Measurements from ENCODE around the gene FAM184B.
"Not testable (repeated sequence)": the region's sequence is repeated elsewhere in the genome, so short reads cannot be mapped to it uniquely, and the experiment has no call there.

The FAM184B gene

DNA sequence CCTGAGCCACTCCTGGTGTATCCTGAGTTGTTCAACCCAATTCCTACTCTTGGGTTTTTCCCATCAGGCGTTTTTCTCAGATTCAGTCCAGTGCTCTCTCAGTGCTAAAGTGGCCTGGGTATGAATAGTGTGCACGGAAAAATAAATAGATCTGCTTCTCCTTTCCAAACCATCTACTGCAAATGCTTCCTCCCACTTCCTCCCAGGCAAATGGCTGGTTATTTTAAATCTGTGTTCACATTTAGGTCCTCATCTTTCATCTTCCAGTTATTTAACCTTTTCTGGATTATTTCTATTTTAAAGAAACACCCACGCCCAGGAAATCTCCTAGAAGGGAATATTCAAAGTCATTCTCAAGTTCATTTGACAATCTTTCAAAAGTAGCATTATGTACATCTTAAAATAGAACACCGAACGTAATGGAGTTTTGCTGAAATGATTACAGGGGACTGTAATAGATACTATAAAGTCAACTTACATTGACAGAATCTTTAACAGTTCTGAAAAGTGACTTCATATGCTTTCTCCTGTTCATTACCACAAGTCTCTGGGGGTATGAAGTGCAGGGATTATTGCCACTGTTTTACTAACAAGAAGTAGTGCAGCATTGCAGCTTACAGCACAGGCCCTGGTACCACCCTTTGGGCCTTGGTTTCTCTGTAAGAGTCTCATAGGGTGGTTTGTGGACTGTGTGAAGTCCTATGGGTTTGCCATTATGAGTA, 100.7 kb downstream of the FAM184B start:
- DNase-seq = no peak

GRCh38 chr4:17670423-17670822, 111.0 kb downstream of the FAM184B start:
- DNase-seq = no peak

DNA sequence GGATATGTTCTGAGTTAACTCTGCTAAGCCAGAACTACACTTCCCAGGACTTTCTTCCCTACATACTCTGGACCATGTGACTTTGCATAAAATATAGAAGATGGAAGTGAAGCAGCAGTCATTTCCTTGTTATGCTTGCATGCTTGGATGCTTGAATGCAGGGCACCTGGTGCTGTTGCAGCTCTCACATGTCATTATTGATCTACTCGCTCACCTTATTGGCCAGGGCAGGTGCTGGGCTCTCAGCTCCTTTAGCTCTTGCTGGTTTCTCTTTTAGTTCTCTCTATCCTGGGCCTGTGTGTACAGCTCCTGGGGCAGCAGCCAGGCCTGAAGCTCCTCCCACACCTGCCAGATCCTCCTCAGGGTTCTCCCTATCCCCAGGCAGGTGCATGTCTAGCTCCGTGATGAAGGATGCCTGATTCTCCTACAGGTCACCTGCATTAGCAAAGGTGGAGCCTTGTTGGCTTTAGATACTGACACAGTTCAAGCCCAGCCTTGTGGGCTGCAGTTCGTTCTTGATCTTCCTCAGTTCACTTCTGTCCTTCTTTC, 113.7 kb downstream of the FAM184B start:
- DNase-seq = no peak

DNA sequence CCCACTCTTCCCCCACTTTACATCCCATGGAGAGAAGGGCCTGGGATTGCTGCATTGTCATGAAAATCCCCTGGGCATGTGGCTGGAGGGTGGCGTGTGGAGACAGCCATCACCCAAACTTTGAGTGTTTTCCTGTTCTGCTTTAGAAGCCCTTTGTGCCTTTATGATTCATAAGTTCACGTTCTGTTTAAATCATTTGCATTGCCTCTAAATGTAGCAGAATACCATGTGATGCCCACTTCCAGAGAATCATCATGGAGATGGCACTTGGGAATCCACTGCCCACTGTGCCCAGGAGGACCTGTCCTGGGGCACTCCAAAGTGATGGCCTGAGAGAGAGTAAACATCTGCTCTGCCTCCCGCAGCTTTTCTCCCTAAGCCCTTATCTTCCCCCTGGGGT, 114.2 kb downstream of the FAM184B start:
- no peak for DNase-seq

DNA sequence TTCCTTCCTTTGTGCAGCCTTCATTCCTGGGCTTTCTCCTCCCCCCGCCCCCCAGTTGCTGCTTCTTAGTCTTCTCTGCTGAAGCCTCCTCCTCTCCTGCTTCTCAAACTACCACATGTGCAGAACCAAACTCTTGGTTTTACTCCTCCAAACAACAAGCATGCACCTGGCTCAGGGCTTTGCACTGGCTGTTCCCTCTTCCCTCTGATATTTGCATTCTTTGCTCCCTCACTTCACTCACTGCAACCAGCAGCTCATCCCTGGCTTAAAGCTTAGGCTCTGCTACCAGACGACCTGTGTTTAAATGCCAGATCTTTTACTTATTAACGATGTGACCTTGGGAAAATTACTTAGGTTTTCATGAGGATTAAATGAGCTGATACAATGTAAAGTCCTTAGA, 115.6 kb downstream of the FAM184B start:
- no peak for DNase-seq

DNA sequence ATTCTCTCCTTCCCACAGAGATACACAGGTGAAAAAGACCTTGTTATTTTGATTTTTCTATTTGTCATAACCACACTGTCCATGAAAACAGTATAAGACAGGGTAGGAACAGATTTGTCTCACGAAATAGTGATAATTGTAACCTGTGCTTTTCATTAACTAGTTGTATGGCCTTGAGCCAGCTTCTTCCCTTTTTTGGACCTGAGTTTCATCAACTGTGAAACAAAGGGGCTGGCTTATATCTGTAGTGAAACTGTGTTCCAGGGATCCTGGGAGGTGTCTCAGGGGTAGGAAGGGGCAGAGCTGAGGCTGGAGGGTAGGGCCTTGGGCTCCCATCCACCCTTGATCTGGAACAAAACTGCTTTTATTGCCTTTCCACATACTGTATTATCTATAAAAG, 116.1 kb downstream of the FAM184B start:
- DNase-seq = no peak

DNA sequence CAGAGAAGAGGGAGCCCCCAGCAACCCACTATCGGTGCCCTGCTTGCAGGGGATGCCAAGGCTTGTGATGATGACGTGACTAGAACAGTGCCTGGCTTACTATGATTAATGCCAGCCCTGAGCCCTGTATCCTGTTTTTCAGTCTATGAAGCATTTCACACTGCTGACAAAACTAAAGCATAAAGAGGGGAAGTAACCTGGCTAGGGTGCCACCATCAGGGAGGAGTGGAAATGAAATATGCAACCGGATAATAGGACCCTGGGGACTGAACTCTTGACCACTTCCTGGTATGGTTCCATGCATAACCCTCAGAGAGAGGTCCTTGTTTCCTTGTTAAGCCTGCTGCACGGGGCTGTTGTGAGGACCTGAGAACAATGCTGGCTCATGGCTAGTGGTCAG, 116.7 kb downstream of the FAM184B start:
- no peak for DNase-seq

DNA sequence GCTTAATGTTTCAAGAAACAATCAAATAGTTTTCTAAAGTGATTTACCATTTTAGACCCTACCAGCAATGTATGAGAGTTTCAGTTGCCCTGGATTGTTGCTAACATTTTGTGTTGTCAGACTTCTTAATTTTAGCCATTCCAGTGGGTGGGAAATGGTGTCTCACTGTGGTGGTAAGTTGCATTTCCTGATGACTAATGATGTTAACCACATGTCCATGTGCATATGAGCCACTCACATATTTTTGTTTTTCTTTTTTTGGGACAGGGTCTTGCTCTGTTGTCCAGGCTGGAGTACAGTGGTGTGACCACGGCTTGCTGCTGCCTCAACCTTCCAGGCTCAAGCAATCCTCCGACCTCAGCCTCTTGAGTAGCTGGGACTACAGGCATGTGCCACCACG, 118.7 kb downstream of the FAM184B start:
- DNase-seq = no peak

- DNase-seq = not testable (repeated sequence)
These were observed 122.2 kb downstream of the FAM184B start for GRCh38 chr4:17659196-17659595.

DNA sequence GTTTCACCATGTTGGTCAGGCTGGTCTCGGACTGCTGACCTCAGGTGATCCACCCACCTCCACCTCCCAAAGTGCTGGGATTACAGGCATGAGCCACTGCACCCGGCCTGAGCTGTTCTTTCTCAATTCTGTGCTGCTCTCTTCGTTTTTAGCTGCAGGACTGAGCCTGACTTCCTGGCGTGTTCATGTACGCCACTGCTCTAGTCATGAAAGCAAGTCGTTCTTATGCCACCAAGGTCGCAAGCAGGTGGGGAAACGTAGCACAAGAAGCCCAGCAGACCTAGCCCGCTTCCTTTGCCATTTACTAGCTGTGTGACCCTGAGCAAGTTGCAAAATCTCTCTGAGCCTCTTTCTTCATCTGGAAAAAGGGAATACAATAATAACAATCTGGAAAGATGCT, 123.6 kb downstream of the FAM184B start:
- DNase-seq = no peak

- DNase-seq = no peak
These were observed 124.3 kb downstream of the FAM184B start for GRCh38 chr4:17657090-17657489.

GRCh38 chr4:17654701-17655100, 126.7 kb downstream of the FAM184B start:
- DNase-seq = no peak

DNA sequence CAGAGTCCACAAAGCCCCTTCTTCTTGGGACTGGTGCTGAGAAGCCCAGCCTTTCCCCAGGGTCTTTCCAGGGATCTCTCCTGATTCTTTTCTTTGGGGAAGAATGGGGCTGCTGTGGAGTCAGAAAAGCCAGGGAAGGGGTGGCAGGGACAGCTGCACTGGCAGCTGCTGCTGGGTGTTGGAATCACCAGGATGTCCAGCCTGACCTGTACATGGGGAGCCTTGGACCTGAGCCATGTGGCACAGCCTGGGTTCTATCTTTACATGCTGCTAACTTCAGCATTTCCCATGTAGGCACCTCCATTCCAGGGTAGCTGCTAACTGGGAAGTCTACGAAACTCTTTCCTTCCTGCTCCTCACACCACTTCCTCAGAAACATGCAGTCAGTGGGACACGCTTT, 131.0 kb downstream of the FAM184B start:
- DNase-seq = no peak

DNA sequence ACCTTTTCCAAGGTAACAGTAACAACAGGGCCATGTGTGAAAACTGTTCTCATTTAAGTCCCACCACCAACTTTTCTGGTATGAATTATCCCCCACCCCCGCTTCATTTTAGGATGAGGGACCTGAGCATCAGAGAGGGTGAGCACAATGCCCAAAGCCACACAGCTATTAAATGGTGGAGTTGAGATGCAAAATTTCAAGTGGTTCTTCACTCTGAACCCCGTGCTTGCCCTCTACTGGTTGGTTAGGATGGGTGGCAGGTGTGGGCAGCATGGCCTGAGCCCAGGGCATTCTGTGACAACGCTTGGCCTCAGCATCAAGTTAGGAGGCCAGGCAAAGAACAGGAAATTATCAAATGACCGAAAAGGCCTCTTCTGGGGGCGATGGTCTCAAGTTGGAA, 133.5 kb downstream of the FAM184B start:
- no peak for DNase-seq

DNA sequence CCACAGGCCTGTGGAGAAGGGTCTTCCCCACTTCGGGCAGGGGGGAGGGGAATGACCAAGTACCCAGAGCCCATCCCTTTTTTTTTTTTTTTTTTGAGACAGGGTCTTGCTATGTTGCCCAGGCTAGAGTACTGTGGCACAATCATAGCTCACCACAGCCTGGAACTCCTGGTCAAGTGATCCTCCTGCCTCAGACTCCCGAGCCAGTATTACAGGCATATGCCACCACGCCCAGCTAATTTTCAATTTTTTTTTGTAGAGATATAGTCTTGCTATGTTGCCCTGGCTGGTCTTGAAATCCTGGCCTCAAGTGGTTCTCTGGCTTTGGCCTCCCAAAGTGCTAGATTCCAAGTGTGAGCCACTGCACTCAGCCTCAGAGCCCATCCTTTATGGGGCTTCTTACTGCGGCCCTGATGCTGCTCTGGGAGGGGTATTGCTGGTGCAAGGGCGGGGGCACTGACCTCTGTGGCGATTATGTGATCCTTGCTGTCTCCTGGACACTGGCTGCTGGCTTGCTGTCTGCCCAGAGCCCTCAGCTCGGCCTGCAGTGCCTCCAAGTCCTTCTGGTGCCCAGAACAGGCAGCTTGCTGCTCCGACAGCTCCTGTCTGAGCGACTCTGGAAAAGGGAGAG, 134.1 kb downstream of the FAM184B start:
- no peak for DNase-seq

- DNase-seq = no peak
These were observed 134.7 kb downstream of the FAM184B start for GRCh38 chr4:17646693-17647092.

DNA sequence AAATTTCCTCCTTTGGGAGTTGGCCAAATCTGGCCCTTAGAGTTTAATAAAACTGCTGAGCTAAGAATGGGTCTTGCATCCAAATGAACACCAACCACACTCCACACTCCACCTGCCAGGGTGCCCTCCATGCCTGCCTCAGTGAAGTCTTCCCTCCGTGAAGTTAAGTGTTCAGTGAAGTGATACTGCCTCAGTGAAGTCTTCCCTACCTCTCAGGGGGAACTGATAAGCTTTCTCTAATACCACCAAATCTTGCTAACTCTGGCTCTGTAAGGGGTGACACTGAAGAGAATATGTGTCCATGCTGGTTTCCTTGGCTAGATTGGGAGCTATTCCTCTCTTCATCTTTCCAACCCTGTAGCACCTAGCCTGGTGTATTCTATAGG, 139.0 kb downstream of the FAM184B start:
- DNase-seq = no peak

- DNase-seq = peak; percentile 6
These were observed 142.3 kb downstream of the FAM184B start for GRCh38 chr4:17639136-17639535.

DNA sequence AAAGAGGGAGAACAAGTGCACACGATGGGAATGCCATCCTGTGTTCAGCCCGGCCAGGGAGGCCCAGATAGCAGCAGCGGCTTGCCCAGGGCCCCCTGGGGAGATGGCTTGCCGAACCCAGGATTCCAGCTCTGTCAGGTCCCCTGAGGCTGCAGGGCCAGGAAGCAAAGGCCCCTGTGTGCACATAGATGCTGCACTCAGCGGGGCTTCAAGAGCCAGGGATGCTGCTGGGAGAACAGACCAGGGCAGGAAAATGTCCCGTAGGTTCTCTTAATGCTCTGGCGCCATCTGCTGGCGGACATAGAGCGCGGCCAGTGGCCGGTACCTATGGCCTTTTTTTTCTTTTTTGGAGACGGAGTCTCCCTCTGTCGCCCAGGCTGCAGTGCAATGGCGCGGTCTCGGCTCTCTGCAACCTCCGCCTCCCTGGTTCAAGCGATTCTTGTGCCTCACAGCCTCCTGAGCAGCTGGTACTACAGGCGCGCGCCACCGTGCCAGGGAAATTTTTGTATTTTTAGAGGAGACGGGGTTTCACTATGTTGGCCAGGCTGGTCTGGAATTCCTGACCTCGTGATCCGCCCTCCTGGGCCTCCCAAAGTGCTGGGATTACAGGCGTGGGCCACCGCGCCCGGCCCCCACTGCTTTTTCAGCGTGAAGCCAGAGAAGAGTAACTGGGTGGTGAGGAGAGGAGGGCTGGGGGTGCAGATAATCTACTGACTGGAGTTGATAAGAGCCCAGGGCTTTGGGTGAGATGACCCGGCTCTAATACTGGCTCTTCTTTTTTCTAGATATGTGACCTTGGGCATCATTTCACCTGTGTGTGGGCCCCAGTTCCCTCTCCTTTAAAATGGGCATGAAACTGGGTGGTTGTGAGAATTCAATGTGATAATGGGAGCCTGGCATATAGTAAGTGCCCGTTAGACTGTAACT, 144.5 kb downstream of the FAM184B start:
- DNase-seq = peak; percentile 86

- DNase-seq = peak; percentile 18
These were observed 145.1 kb downstream of the FAM184B start for GRCh38 chr4:17636341-17636695.

- DNase-seq = no peak
These were observed 146.4 kb downstream of the FAM184B start for GRCh38 chr4:17635056-17635455.

DNA sequence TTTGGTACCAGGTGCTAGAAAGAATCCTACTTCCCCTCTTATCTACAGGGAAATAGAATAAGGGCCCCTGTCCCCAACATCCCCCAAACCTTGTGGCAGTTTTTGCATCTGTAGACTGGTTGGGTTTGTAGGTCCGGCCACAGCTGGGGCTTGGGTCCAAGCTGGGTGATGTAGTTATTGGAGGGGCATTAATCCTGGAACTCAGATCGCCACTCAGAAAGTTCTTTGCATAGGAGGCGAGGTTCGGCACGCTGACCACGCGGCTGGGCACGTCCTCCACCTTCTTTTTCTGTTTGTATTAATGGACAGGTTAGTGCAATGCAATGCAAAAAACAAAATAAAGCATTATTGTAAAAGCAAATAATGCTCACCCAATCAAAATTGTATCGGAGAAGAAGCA, 147.8 kb downstream of the FAM184B start:
- DNase-seq = peak; percentile 16

DNA sequence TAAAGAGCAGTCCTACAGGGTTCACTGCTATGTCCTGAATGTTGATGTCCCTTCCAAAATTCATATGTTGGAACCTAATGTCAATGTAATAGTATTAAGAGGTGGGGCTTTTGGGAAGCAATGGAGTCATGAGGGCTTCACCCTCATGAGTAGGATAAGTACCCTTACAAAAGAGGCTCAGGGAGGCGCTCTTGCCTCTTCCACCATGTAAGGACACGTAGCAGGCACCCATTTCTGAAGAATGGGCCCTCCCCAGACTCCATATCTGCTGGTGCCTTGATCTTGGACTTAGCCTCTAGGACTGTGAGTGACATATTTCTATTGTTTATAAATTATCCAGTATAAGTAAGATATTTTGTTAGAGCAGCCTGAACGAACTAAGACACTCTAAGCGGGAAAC, 151.2 kb downstream of the FAM184B start:
- DNase-seq = peak; percentile 19

- DNase-seq = peak; percentile 1
These were observed 156.6 kb downstream of the FAM184B start for GRCh38 chr4:17624821-17625220.

All from stimulated activated CD8-positive, alpha-beta memory T cell treated with anti-CD3 and anti-CD28 coated beads, Interleukin-4, amount 100 ng/mL, for 48 hours (primary cell).